H1 (cell line): Measurements from ENCODE around the gene CBARP. TPM values are rescaled to one million over a fixed set of nuclear protein-coding genes. Genes with fewer than 3 reads are reported as not detected.

ENCODE experiments used
- BRCA1 ChIP-seq: IDR thresholded peaks from 2 replicates; pipeline ENCODE4 v1.6.1; 2012; ENCODE audit warnings: low read depth, low read length, improper control_type of control experiment
- CREB1 ChIP-seq: IDR thresholded peaks from 2 replicates; pipeline ENCODE4 v1.6.1; 2012; ENCODE audit warnings: inconsistent platforms
- CTBP2 ChIP-seq: IDR thresholded peaks from 2 replicates; pipeline ENCODE4 v1.7.0; 2011; ENCODE audit warnings: borderline replicate concordance, mild to moderate bottlenecking, moderate library complexity, mixed read lengths, low read length; ENCODE audit not compliant: insufficient read depth, insufficient read length
- KDM5A ChIP-seq: fragments of 200-600 bp; IDR thresholded peaks from 2 replicates; pipeline ENCODE4 v1.7.1; 2012; ENCODE audit warnings: mild to moderate bottlenecking, low read length, inconsistent platforms, mixed read lengths
- RXRA ChIP-seq: IDR thresholded peaks from 2 replicates; pipeline ENCODE4 v1.6.1; 2011; ENCODE audit warnings: low read depth, mild to moderate bottlenecking, low read length, moderate library complexity; ENCODE audit not compliant: insufficient read depth
- TAF7 ChIP-seq: optimal IDR thresholded peaks from 2 replicates; pipeline ENCODE3; 2011; ENCODE audit warnings: low read depth, mild to moderate bottlenecking, inconsistent platforms, low read length, moderate library complexity, borderline replicate concordance
- polyA plus RNA-seq, 7 experiments: library from polyadenylated mRNA; depleted of rRNA in 3 of 7; stranded (reverse) in 5 of 7; unstranded in 2 of 7; fragments of >200 nt in 5 of 7; fragments of 200-250 nt in 2 of 7; gene quantifications; 1 replicate in 5 of 7; 2 replicates in 1 of 7; 4 replicates in 1 of 7; pipeline versions ENCODE4 v1.2.1 to v1.2.3, GENCODE V29; 2011 to 2013; ENCODE audit warnings: missing spikeins in 2 of 7, mixed read lengths in 2 of 7
- total RNA-seq: library from RNA; stranded (reverse); fragmentation: NEBNext Ultra II Directional; extraction: Animal tissue kit (Norgen Biotek cat#: 25700); gene quantifications from 2 replicates; pipeline ENCODE4 v1.2.1, GENCODE V29; 2021

Gene CBARP
- total and polyA plus RNA-seq, 2 of the 8 experiments (the other 6 are each of a cell fraction or from before 2014, with no cell fraction given), result 4.9 to 14.7 TPM

GRCh38 chr19:1233115-1233667 lies 4.6 kb downstream of the CBARP start (continued):
- TF ChIP-seq BRCA1 (no peak), KDM5A (no peak), TAF7 (no peak), RXRA (no peak), CTBP2 (no peak), CREB1 (no peak)
